ENCODE results near the gene SLC38A4.
"Not testable (repeated sequence)": the region's sequence is repeated elsewhere in the genome, so short reads cannot be mapped to it uniquely, and the experiment has no call there.

SLC38A4 gene

DNA sequence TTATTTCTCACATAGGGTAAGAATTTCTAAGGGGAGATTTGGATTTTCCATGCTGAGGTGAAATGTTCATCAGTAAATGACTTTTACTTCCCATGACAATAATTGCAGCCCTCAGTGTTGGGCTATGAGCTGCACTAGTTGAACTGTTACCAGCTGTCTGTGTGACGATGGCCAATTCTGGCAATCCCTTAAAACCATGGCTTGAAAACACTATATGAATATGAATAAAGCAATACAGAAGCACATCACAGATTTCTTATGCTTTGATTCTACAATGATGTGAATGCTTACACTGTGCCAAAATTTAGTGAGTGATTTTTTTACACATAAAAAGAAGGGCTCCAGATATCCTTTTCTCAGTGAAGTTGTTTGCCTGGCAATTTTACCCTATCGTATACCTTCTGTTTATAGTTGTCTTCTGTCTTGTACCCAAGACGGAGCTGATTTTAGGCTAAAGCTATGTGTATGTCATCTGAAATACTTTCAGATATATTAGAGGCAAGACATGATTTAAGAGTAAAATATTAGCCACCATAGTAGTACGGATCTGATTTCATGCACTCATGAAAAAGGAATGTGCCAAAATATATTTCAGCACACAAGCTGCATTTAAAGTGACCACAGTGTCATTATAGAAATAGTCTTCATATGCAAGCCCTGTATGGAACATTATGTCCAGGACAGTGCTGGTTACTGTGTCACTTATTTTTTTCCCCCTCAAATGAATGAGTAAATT is 52.0 kb downstream of the SLC38A4 start:
- no peak for DNase-seq

DNA sequence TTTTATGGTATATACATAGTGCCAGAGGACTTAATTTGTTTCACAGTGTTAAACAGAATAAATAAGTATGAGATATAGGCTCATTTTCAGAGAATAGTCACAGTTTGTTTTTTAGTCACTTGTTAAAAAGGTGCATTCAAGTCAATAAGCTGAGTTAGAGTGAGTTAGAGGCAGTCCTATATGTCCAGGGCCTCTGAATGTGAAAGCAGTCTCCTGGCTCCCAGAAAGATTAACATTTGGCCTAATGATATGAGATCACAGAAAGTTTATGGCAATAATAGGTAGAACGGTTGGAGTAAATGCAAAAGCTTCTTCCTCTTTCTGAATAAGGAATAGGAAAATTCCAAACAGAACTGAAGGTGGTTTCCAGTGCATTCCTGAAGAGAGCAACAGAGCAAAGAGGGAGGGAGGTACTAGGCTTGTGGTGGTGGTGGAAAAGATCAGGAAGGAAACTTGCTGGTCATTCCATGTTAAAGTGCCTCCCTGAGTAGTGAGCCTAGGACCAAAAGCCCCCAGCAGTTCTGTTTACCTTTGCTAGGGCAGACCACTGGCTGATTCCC is 54.4 kb downstream of the SLC38A4 start:
- DNase-seq: no peak

DNA sequence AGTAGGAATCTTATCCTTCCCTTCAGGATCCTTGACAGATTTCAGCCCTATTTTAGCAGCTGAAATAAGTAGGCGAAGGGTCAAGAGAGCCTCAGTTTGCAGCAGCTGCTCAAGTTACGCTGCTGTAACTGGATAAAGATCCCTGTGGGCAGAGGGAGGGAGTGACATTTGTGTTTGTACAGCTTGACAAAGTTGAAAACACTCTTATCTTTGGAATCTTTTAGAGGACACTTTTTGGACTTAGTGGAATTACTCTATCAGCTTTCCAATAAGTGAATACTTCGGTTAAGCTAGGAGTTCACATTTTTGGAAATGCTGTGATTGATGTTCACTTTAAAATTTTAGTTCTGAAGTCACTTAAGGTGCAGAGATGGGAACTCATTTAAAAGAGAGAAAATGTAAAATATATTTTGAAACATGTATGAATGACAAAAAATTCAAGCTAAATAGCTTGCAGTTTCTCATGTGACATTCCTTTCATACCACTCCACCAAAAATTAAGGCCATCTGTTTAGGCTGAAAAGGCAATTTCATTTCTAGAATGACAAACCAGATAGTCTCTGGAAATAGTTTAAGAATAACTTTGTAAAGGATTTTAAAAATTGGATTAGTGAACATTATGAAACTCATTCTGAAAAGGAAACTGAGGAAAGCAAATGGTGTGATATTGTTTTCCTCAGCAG is 55.2 kb downstream of the SLC38A4 start:
- no peak for DNase-seq

DNA sequence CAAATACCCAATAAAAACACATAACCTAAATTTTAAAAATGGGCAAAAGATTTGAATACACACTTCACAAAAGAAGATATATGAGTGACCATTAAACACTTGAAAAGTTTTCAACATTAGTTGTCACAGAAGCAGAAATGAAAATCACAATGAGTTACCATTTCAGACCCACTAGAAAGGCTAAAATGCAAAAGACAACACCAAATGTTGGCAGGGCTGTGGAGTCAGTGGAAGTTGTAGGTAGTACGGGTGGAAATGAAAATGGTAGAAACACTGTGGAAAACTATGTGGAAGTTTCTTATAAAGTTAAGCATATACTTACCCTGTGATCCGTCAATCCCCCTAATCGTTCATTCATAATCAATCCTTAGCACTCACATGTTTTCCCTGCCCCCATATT is 61.8 kb downstream of the SLC38A4 start:
- DNase-seq: no peak

DNA sequence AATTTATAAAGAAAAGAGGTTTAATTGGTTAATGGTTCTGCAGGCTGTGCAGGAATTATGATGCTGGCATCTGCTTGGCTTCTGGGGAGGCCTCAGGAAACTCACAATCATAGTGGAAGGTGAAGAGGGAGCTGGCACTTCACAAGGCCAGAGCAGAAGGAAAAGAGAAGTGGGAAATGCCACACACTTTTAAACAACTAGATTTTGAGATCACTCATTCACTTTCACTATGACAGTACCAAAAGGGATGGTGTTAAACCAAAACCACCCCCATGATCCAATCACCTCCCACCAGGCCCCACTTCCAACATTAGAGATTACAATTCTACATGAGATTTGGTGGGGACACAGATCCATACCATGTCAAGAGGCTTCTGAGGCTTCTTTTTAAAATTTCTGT is 62.6 kb downstream of the SLC38A4 start:
- DNase-seq: peak in 1 of 5 experiments; percentile 34

DNA sequence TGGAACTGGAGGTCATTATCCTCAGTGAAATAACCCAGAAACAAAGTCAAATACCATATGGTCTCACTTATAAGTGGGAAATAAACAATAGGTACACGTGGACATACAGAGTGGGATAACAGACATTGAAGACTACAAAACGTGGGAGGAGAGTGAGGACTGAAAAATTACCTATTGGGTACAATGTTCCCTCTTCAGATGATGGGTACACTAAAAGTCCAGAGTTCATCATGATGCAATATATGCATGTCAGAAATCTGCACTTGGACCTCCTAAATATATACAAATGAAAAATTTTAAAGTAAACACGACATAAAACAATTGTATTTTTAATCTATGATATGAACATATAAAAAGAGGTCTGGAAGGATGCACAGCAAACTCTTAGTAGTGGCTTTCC is 71.2 kb downstream of the SLC38A4 start:
- no peak for DNase-seq

DNA sequence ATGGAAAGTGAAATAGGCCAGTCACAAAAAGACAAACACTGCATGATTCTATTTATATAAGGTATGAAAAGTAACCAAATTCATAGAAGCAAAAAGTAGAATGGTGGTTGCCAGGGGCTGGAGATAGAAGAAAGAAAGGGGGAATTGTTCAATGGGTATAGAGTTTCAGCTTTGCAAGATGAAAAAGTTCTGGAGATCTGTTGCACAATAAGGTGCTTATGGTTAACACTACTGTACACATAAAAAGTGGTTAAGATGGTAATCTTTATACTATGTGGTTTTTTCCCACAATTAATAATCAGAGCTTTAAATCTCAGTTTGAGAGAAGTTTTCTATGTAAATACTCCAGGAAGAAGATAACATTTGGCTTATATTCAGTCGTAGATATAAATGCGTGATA is 73.4 kb downstream of the SLC38A4 start:
- peak in 1 of 5 experiments; percentile 61 for DNase-seq

DNA sequence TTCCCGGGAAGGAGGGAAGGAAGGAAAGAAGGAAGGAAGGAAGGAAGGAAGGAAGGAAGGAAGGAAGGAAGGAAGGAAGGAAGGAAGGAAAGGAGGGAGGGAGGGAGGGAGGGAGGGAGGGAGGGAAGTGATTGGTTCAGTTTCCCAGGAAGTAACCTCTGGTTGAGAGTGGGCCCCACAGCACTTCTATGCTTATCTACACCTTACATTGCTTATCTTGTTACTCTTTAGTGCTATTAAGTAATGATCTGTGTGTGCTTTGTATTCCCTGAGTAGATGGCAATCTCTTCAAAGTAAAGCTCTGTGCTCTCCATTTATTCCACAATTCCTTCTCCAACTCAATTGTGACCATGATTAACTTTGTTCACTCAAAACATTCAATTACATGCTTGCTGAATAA is 74.6 kb downstream of the SLC38A4 start:
- no peak for DNase-seq

DNA sequence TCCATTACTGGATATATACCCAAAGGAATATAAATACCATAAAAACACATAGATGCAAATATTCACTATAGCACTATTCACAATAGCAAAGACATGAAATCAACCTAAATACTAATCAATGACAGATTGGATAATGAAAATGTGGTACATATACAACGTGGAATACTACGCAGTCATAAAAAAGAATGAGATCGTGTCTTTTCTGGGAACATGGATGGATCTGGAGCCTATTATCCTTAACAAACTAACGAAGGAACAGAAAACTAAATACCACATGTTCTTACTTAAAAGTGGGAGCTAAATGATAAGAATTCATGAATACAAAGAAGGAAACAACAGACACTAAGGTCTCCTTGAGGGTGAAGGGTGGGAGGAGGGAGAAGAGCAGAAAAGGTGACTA is 76.5 kb downstream of the SLC38A4 start:
- no peak for DNase-seq

DNA sequence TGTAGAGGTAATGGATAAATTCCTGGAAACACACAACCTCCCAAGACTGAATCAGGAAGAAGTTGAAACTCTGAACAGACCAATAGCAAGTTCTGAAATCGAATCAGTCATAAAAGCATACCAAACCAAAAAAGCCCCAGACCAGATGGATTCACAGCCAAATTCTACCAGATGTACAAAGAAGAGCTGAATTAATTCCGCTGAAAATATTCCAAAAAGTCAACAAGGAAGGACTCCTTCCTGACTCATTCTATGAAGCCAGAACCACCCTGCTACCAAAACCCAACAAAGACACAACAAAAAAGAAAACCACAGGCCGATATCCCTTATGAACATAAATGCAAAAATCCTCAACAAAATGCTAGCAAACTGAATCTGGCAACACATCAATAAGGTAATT is 81.5 kb downstream of the SLC38A4 start:
- no peak for DNase-seq

DNA sequence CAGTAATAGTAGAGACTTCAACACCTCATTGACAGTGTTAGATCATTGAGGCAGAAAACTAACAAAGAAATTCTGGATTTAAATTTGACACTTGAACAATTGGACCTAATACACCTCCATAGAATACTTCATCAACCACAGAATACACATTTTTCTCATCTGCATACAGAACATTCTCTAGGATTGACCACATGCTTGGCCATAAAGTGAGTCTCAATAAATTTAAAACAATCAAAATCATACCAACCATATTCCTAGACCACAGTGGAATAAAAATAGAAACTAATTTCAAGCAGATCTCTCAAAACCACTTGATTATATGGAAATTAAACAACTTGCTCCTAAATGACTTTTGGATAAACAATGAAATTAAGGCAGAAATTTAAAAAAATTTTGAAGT is 82.3 kb downstream of the SLC38A4 start:
- no peak for DNase-seq

DNA sequence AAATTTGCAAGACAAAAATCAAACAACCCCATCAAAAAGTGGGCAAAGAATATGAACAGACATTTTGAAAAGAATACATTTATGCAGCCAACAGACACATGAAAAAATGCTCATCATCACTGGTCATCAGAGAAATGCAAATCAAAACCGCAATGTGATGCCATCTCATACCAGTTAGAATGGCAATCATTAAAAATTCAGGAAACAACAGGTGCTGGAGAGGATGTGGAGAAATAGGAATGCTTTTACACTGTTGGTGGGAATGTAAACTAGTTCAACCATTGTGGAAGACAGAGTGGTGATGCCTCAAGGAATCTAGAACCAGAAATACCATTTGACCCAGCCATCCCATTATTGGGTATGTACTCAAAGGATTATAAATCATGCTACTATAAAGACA is 83.5 kb downstream of the SLC38A4 start:
- DNase-seq: not testable (repeated sequence)

DNA sequence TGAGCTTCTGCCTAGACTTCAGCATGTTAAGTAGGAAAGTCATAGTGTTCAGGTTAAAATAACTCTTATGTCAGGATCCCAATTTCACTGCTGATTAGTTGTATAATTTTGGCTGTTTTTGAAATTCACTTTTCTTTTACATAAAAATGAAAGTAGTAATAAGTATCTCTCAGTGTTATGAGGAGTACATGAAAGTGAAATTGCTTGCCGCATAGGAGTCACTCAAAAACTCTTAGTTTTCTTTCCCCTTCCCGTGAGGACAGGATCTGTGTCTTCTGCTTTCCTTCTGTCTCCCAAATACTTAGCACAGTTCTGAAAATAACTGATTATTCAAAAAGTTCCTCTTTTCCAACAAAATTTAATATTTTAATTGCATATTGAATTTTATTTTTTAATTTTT is 100.5 kb downstream of the SLC38A4 start:
- DNase-seq: no peak

DNA sequence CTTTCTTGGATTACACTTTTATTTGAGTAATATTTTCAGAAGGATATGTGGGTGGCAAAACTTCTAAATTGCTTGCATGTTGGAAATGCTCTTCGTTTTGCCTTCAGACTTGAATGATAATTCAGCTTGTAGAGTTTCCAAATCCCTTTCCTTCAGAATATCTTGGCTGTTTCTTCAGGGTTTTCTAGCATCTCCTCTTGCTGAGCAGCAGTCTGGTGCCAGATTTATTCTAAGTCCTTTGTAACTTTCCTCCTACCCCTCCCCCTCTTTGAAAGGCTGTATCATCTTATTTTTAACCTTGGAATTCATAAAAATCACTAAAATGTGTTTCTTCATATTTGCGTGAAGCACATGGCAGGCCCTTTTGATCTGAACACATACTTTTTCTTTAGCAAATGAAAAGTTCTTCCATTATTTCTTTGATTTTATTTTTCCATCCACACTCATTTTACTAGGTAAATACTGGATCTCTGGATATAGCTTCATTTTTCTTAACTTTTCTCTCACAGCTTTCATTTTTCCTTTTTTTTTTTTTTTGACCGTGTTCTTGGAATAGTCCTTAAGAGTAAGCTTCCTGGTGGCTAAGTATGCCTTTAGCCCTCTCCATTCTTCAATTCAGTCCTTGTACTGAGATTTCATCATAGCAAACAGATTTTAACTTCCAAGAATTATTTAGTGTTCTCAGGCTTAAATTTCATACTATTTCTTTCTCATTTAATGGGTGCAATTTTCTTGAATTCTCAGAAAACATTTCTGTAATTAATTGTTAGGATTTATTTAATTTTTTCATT is 102.0 kb downstream of the SLC38A4 start:
- no peak for DNase-seq

DNA sequence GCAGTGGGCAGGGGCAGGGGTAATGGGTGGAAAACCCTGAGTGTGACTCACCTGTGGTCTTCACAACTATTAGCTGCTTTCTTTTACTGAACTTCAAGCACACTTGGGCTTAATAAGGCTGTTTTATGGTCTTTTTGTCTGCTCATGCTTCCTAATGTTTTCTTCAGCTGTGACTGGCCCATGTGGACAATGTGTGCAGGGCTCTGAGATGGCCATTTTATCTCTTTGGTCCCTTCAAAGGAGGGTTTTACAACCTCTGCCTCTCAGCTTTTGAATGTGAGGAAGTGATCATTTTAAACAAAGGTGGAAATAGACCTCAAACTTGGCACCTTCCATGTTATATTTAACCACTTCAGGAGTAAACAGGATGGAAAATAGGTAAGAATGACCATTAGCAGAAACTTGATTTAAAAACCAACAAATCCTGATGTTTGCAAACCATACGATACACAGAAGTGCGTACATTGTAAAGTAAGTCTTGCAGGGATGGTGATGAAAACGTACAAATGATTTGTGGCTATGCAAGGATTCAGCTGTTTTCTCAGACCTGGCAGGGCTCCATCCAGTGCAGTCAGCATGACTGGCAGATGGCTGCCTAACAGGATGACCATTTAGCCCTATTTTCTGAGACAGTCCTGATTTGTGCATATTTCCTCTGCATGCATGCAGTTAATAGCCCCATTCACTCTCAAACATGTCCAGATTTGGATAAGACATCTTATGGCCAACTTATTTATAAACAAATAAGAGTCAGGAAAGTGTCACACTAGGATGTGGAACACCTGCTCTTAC is 103.2 kb downstream of the SLC38A4 start:
- no peak for DNase-seq

DNA sequence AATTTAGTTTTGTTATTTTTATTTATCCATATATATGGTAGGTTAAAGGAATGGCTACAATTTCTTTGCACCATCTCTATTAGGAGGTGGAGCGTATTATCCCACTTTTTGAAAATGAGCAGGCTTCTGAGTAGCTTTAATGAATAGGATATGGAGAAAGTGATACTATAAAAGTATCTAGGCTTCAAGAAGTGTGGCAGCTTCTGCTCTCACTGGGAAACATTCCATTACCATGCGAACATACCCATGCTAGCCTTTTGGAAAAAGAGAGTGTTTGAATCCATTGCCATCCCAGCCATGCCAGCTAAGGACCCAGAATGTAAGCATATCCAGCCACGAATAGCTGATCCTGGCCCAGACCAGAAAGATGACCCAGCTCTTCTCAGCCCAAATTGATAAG is 107.3 kb downstream of the SLC38A4 start:
- no peak for DNase-seq

DNA sequence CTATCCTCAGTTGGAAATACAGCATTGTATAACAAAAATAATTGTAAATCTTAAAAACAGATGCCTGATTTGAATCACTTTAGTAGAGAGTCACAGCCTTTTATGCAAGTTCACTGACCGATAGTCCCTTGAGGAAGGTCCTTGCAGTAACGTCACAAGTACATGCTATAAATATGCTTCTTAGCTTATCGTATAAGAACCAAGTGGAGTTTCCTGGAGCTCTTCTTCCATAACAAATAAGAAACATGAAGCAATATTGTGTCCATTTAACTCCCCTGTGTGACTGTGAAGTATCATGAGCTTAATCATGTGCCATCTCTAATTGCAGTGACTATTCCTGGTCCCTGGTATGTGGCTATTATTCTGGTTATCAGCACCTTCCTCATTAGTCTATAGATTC is 107.9 kb downstream of the SLC38A4 start:
- no peak for DNase-seq

DNA sequence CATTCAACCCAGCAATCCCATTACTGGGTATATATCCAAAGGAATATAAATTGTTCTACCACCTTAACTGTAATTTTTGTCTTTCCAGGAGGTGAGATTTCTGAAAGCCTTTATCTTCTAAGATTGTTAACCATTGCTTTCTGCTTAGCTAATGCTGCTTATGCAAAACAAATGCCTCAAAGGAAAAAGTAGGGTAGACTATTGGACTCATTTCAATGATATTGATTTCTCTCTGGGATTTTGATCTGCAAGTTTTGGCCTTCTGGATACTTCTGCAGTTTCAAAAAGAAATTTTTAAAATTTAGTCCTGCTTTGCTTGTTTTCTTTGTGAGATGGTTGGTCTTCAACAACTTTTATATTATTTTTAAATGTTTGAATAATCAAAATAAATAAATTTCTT is 108.6 kb downstream of the SLC38A4 start:
- no peak for DNase-seq

Data from T-helper 2 cell (primary cell).